ENCODE data around the gene C17orf113. TPM values are rescaled to one million over a fixed set of nuclear protein-coding genes. Genes with fewer than 3 reads are reported as not detected.

Gene C17orf113
- total RNA-seq, 1 donor from 2014 or later: 0.21 TPM

- Histone ChIP-seq H3K27ac (no peak overlapping the region), H3K4me3 (no peak overlapping the region), H3K27me3 (no peaks in the 10 kb centered on the region), H3K4me1 (no peaks in the 10 kb centered on the region), H3K9me3 (no peaks in the 10 kb centered on the region), H3K36me3 (no peaks in the 10 kb centered on the region)
- intact Hi-C loops (cut with DNase I): no loop called here
- no peak for DNase-seq (ENCODE audit: low spot score in 2 of 2)
- TF ChIP-seq CTCF (IDR thresholded peaks at IDR 0.05): no peak
Measured at GRCh38 chr17:42059815-42060214, 9.4 kb upstream of the C17orf113 start.

- no peaks in the 10 kb centered on the region for H3K27me3 ChIP-seq
- TF ChIP-seq CTCF (IDR thresholded peaks at IDR 0.05): no peak
Measured at GRCh38 chr17:42058063-42058462, 7.7 kb upstream of the C17orf113 start.

GRCh38 chr17:42056635-42057034, 6.2 kb upstream of the C17orf113 start:
- H3K9me3 ChIP-seq: no peaks in the 10 kb centered on the region
- DNase-seq (ENCODE audit: low spot score in 2 of 2): no peak
- no peaks in the 10 kb centered on the region for H3K4me1 ChIP-seq
- H3K27ac ChIP-seq: no peak overlapping the region
- intact Hi-C loops (cut with DNase I): no loop called here
- H3K4me3 ChIP-seq: no peak overlapping the region
- H3K27me3 ChIP-seq: no peaks in the 10 kb centered on the region
- no peaks in the 10 kb centered on the region for H3K36me3 ChIP-seq
- no peak for TF ChIP-seq CTCF (IDR thresholded peaks at IDR 0.05)

More at GRCh38 chr17:42058063-42058462, 7.7 kb upstream of the C17orf113 start:
- no peak overlapping the region for H3K27ac ChIP-seq
- no peaks in the 10 kb centered on the region for H3K4me1 ChIP-seq
- DNase-seq (ENCODE audit: low spot score in 2 of 2): no peak
- no peak overlapping the region for H3K4me3 ChIP-seq
- H3K9me3 ChIP-seq: no peaks in the 10 kb centered on the region
- intact Hi-C loops (cut with DNase I): no loop called here
- H3K36me3 ChIP-seq: no peaks in the 10 kb centered on the region

- Histone ChIP-seq H3K27me3 (no peaks in the 10 kb centered on the region), H3K27ac (no peak overlapping the region), H3K4me1 (no peaks in the 10 kb centered on the region), H3K9me3 (no peaks in the 10 kb centered on the region), H3K4me3 (no peak overlapping the region), H3K36me3 (no peaks in the 10 kb centered on the region)
- TF ChIP-seq CTCF (IDR thresholded peaks at IDR 0.05): no peak
- DNase-seq (ENCODE audit: low spot score in 2 of 2): no peak
- intact Hi-C loops (cut with DNase I): no loop called here
Measured at GRCh38 chr17:42055496-42055895, 5.1 kb upstream of the C17orf113 start.

GRCh38 chr17:42055027-42055426, 4.6 kb upstream of the C17orf113 start:
- intact Hi-C loops (cut with DNase I): no loop called here
- no peaks in the 10 kb centered on the region for H3K27me3 ChIP-seq
- no peak for TF ChIP-seq CTCF (IDR thresholded peaks at IDR 0.05)

More at GRCh38 chr17:42055027-42055426, 4.6 kb upstream of the C17orf113 start:
- Histone ChIP-seq H3K9me3 (no peaks in the 10 kb centered on the region), H3K4me3 (no peak overlapping the region), H3K36me3 (no peaks in the 10 kb centered on the region), H3K4me1 (no peaks in the 10 kb centered on the region), H3K27ac (no peak overlapping the region)
- DNase-seq (ENCODE audit: low spot score in 2 of 2): no peak

Data from ascending aorta (tissue), 2 donors.